PC-9 (cell line): ENCODE measurements around the gene F13B. TPM values are rescaled to one million over a fixed set of nuclear protein-coding genes. Genes with fewer than 3 reads are reported as not detected.

Experiments
- BruUV-seq: library from RNA; stranded (reverse); fragments of 400-500 nt; replicated peaks from 2 replicates; lab custom pipeline; 2021; lab: Mats Ljungman, UMichigan
- CTCF ChIA-PET: fragments of 300-600 bp; sonication (Branson Sonifier 250); formaldehyde crosslinking; loops from one replicate; lab custom pipeline; 2022; ENCODE audit warnings: antibody characterized with exemption; lab: Charles Lee
- POLR2A ChIA-PET: fragments of 300-600 bp; sonication (Branson Sonifier 250); formaldehyde crosslinking; loops from one replicate; lab custom pipeline; 2022; ENCODE audit warnings: antibody characterized with exemption; ENCODE audit not compliant: unreplicated experiment; lab: Charles Lee
- DNase-seq, 2 experiments: peaks; one replicate each; pipeline versions ENCODE4 v3.0.0 to v3.0.0-alpha.2; 2015 to 2022; ENCODE audit warnings: mixed read lengths in 1 of 2
- H2AFZ ChIP-seq: fragments of 200-600 bp; sonication (generic); 2 replicates; pipeline ENCODE4 v1.8.1; 2017; ENCODE audit warnings: antibody characterized with exemption
- H3F3A ChIP-seq: fragments of 200-600 bp; sonication (generic); 2 replicates; pipeline ENCODE4 v1.8.1; 2017; ENCODE audit warnings: antibody characterized with exemption, mild to moderate bottlenecking, low read depth; ENCODE audit not compliant: insufficient read depth
- H3K27ac ChIP-seq: fragments of 200-600 bp; sonication (generic); 2 replicates; pipeline ENCODE4 v1.6.1; 2016; ENCODE audit warnings: mixed run types
- H3K27me3 ChIP-seq: fragments of 200-600 bp; sonication (generic); 2 replicates; pipeline ENCODE4 v1.6.1; 2016; ENCODE audit warnings: low read depth, mixed run types; ENCODE audit not compliant: insufficient read depth
- H3K36me3 ChIP-seq: fragments of 200-600 bp; sonication (generic); 2 replicates; pipeline ENCODE4 v1.6.1; 2016; ENCODE audit warnings: low read depth, mixed run types
- H3K4me1 ChIP-seq: fragments of 200-600 bp; sonication (generic); replicated peaks from 2 replicates; pipeline ENCODE4 v1.6.1; 2016; ENCODE audit warnings: mixed run types; ENCODE audit not compliant: insufficient read depth
- H3K4me2 ChIP-seq: fragments of 200-600 bp; sonication (generic); 2 replicates; pipeline ENCODE4 v1.6.1; 2017; ENCODE audit warnings: mixed run types
- H3K4me3 ChIP-seq: fragments of 200-600 bp; sonication (generic); 2 replicates; pipeline ENCODE4 v1.6.1; 2016; ENCODE audit warnings: mixed run types
- H3K79me2 ChIP-seq: fragments of 200-600 bp; sonication (generic); 2 replicates; pipeline ENCODE4 v1.6.1; 2017; ENCODE audit warnings: low read depth, mixed run types
- H3K9me2 ChIP-seq: fragments of 200-600 bp; sonication (generic); 2 replicates; pipeline ENCODE4 v1.8.1; 2017; ENCODE audit warnings: mild to moderate bottlenecking; ENCODE audit not compliant: insufficient read depth
- H3K9me3 ChIP-seq: fragments of 200-600 bp; sonication (generic); 2 replicates; pipeline ENCODE4 v1.8.1; 2016; ENCODE audit warnings: low read depth; ENCODE audit not compliant: insufficient read depth
- H4K20me1 ChIP-seq: fragments of 200-600 bp; sonication (generic); 2 replicates; pipeline ENCODE4 v1.8.1; 2017; ENCODE audit not compliant: insufficient read depth
- EZH2 ChIP-seq: fragments of 200-600 bp; sonication (generic); IDR thresholded peaks from 2 replicates; pipeline ENCODE4 v1.8.0; 2017; ENCODE audit warnings: antibody characterized with exemption, low read depth
- intact Hi-C: fragments of 100-400 bp; cut with micrococcal nuclease; formaldehyde crosslinking; loops from one replicate; pipeline ENCODE4 v1.10.0; 2022; ENCODE audit not compliant: unreplicated experiment
- total RNA-seq: library from RNA; stranded (reverse); gene quantifications from 2 replicates; pipeline ENCODE4 v1.2.3, GENCODE V29; 2021
- TF ChIP-seq, protein P1 (sequence below): fragments of 200-600 bp; sonication (generic); conservative IDR thresholded peaks from 2 replicates; pipeline ENCODE4 v1.6.1; 2017; ENCODE audit warnings: mixed run types, antibody characterized with exemption, mild to moderate bottlenecking, moderate library complexity

F13B gene
- total RNA-seq, 1 experiment from 2014 or later, result not detected

GRCh38 chr1:197016751-197017150 is 50.3 kb downstream of the F13B start:
- Histone ChIP-seq H3K27ac (no peak overlapping the region), H3K9me2 (no peaks in the 10 kb centered on the region; the same call in 1 of the 2 replicates), H3K4me2 (no peak overlapping the region), H3F3A (no peaks in the 10 kb centered on the region), H3K27me3 (no peaks in the 10 kb centered on the region), H3K4me3 (no peak overlapping the region), H3K4me1 (no peaks in the 10 kb centered on the region), H3K79me2 (no peaks in the 10 kb centered on the region), H4K20me1 (no peaks in the 10 kb centered on the region), H3K36me3 (no peaks in the 10 kb centered on the region), H2AFZ (no peak overlapping the region), H3K9me3 (no peaks in the 10 kb centered on the region)
- intact Hi-C loops, result no loop called here
- TF ChIP-seq, protein P1, sequence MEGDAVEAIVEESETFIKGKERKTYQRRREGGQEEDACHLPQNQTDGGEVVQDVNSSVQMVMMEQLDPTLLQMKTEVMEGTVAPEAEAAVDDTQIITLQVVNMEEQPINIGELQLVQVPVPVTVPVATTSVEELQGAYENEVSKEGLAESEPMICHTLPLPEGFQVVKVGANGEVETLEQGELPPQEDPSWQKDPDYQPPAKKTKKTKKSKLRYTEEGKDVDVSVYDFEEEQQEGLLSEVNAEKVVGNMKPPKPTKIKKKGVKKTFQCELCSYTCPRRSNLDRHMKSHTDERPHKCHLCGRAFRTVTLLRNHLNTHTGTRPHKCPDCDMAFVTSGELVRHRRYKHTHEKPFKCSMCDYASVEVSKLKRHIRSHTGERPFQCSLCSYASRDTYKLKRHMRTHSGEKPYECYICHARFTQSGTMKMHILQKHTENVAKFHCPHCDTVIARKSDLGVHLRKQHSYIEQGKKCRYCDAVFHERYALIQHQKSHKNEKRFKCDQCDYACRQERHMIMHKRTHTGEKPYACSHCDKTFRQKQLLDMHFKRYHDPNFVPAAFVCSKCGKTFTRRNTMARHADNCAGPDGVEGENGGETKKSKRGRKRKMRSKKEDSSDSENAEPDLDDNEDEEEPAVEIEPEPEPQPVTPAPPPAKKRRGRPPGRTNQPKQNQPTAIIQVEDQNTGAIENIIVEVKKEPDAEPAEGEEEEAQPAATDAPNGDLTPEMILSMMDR, result no peak
- no peak for TF ChIP-seq EZH2
- no peak for DNase-seq
- CTCF ChIA-PET, result no interaction called here
- POLR2A ChIA-PET, result no interaction called here
- BruUV-seq, result no TSS peak

GRCh38 chr1:197013234-197013633 is 53.8 kb downstream of the F13B start:
- ChIA-PET POLR2A (no interaction called here), CTCF (no interaction called here)
- no peaks in the 10 kb centered on the region for H3F3A ChIP-seq

GRCh38 chr1:197011614-197012013 is 55.4 kb downstream of the F13B start:
- H2AFZ ChIP-seq, result no peak overlapping the region
- CTCF ChIA-PET, result no interaction called here
- no peaks in the 10 kb centered on the region for H3K27me3 ChIP-seq
- no peak for DNase-seq
- TF ChIP-seq EZH2, result no peak
- TF ChIP-seq, protein P1, result no peak
- no peaks in the 10 kb centered on the region for H3K79me2 ChIP-seq
- H3K36me3 ChIP-seq, result no peaks in the 10 kb centered on the region
- H3K4me2 ChIP-seq, result no peak overlapping the region
- H4K20me1 ChIP-seq, result no peaks in the 10 kb centered on the region
- H3K4me1 ChIP-seq, result no peaks in the 10 kb centered on the region
- intact Hi-C loops, result no loop called here
- H3K27ac ChIP-seq, result no peak overlapping the region
- H3K9me2 ChIP-seq, result no peaks in the 10 kb centered on the region
- H3K9me3 ChIP-seq, result no peaks in the 10 kb centered on the region
- no peaks in the 10 kb centered on the region for H3F3A ChIP-seq
- POLR2A ChIA-PET, result no interaction called here
- H3K4me3 ChIP-seq, result no peak overlapping the region
- no TSS peak for BruUV-seq

More at GRCh38 chr1:197013234-197013633, 53.8 kb downstream of the F13B start:
- intact Hi-C loops, result no loop called here
- no peak for TF ChIP-seq EZH2
- TF ChIP-seq, protein P1, result no peak
- Histone ChIP-seq H3K79me2 (no peaks in the 10 kb centered on the region), H3K9me2 (no peaks in the 10 kb centered on the region), H3K4me3 (no peak overlapping the region), H3K4me2 (no peak overlapping the region), H3K27me3 (no peaks in the 10 kb centered on the region), H3K27ac (no peak overlapping the region), H3K36me3 (no peaks in the 10 kb centered on the region), H3K4me1 (no peaks in the 10 kb centered on the region), H2AFZ (no peak overlapping the region; the same call in 1 of the 2 replicates), H4K20me1 (no peaks in the 10 kb centered on the region), H3K9me3 (no peaks in the 10 kb centered on the region)
- no peak for DNase-seq
- no TSS peak for BruUV-seq
